ENCODE measurements around the gene TMCO5A.

DNA sequence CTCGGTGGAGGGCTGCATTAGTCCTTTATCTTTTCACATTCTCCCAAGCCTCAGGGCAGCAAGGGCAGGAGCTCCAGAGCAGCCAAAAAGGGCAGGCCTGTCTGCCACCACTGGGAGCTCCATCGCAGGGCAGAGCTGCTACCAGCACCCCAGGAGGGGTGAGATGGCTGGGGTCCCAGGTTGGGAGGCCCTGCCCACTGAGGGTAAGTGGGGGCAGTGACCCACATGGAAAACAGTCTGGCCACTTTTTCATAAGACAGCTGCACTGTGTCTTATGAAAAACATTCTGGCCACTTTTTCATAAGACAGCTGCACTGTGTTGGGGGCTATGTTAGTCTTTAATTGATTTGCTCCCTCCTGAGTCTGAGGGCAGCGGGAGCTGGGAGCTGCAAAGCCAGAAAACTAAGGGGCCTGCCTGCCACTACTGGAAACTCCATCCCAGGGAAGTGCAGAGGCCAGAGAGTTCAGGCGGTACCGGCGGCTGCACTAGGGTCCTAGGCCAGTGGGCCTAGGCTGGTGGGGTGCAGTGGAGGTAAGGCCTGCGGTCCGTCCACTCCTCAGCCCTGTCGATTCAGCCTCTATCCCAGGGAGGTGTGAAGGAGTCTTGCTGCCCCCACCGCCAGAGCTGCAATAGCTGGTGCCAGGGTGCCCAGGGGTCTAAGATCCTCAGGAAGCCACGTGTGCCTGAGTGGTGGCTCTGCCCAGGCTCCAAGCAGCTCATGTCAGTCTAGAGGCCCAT lies 45.4 kb downstream of the TMCO5A start:
- TF ChIP-seq POLR2AphosphoS5 (IDR thresholded peaks at IDR 0.05; ENCODE audit: low read depth, low read length) = no peak
- TF ChIP-seq, protein P1, sequence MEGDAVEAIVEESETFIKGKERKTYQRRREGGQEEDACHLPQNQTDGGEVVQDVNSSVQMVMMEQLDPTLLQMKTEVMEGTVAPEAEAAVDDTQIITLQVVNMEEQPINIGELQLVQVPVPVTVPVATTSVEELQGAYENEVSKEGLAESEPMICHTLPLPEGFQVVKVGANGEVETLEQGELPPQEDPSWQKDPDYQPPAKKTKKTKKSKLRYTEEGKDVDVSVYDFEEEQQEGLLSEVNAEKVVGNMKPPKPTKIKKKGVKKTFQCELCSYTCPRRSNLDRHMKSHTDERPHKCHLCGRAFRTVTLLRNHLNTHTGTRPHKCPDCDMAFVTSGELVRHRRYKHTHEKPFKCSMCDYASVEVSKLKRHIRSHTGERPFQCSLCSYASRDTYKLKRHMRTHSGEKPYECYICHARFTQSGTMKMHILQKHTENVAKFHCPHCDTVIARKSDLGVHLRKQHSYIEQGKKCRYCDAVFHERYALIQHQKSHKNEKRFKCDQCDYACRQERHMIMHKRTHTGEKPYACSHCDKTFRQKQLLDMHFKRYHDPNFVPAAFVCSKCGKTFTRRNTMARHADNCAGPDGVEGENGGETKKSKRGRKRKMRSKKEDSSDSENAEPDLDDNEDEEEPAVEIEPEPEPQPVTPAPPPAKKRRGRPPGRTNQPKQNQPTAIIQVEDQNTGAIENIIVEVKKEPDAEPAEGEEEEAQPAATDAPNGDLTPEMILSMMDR (IDR thresholded peaks at IDR 0.05) = no peak
- no peak for TF ChIP-seq TCF7L2 (IDR thresholded peaks at IDR 0.05; ENCODE audit: low read depth, low read length)
- TF ChIP-seq REST (IDR thresholded peaks at IDR 0.05; ENCODE audit: insufficient read depth in 1 of 2, low read depth in 2 of 2, low read length in 1 of 2) = no peak
- no peak for TF ChIP-seq SIN3A (IDR thresholded peaks at IDR 0.05; ENCODE audit: borderline replicate concordance, insufficient read depth, low read depth, low read length)

Measured in Panc1 (cell line).